Ishikawa (cell line): ENCODE measurements around the gene EIF6.

ENCODE experiments used
- CEBPB ChIP-seq: IDR thresholded peaks from 2 replicates; pipeline ENCODE4 v1.6.1; 2012
- CREB1 ChIP-seq: IDR thresholded peaks from 2 replicates; pipeline ENCODE4 v1.6.1; 2012; ENCODE audit warnings: low read depth
- EGR1 ChIP-seq: IDR thresholded peaks from 2 replicates; pipeline ENCODE4 v1.6.1; 2012
- EP300 ChIP-seq: IDR thresholded peaks from 2 replicates; pipeline ENCODE4 v1.6.1; 2012; ENCODE audit warnings: borderline replicate concordance
- FOXM1 ChIP-seq: IDR thresholded peaks from 2 replicates; pipeline ENCODE4 v1.6.1; 2012; ENCODE audit warnings: low read depth, borderline replicate concordance
- NFIC ChIP-seq: IDR thresholded peaks from 2 replicates; pipeline ENCODE4 v1.6.1; 2012
- TAF1 ChIP-seq: IDR thresholded peaks from 2 replicates; pipeline ENCODE4 v1.6.1; 2012; ENCODE audit warnings: low read depth, mild to moderate bottlenecking
- TCF12 ChIP-seq: IDR thresholded peaks from 2 replicates; pipeline ENCODE4 v1.6.1; 2012; ENCODE audit warnings: low read depth
- TEAD4 ChIP-seq: IDR thresholded peaks from 2 replicates; pipeline ENCODE4 v1.6.1; 2012
- YY1 ChIP-seq: IDR thresholded peaks from 2 replicates; pipeline ENCODE4 v1.6.1; 2012; ENCODE audit warnings: low read depth
- ZBTB7A ChIP-seq: IDR thresholded peaks from 2 replicates; pipeline ENCODE4 v1.6.1; 2012; ENCODE audit warnings: low read depth
- TF ChIP-seq, protein P1 (sequence below): IDR thresholded peaks from 2 replicates; pipeline ENCODE4 v1.6.1; 2012
- TF ChIP-seq, protein P2 (sequence below): IDR thresholded peaks from 2 replicates; pipeline ENCODE4 v1.6.1; 2012
- TF ChIP-seq, protein P3 (sequence below): IDR thresholded peaks from 2 replicates; pipeline ENCODE4 v1.6.1; 2012; ENCODE audit warnings: low read depth, mild to moderate bottlenecking

DNA sequence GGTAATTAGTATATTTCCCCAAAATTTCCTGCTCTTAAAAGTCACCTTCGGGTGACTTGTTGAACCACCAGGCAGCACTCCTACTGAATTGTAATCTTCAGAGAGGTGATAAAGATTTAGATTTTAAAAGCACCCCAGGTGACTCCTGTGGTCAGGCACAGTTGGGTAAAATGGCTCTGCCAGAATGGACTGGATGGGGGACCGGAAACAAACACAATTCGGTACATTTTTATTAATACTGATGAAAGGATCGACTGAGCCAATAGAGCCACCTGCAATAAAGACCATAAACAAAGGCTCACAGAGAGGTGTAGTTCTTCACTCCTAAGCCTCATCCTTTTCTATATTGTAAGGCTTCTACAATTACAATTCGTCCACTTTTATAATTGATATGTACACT is 27.2 kb upstream of the EIF6 start:
- TF ChIP-seq, protein P1, sequence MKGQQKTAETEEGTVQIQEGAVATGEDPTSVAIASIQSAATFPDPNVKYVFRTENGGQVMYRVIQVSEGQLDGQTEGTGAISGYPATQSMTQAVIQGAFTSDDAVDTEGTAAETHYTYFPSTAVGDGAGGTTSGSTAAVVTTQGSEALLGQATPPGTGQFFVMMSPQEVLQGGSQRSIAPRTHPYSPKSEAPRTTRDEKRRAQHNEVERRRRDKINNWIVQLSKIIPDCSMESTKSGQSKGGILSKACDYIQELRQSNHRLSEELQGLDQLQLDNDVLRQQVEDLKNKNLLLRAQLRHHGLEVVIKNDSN: no peak
- TF ChIP-seq, protein P2, sequence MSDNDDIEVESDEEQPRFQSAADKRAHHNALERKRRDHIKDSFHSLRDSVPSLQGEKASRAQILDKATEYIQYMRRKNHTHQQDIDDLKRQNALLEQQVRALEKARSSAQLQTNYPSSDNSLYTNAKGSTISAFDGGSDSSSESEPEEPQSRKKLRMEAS: no peak
- TF ChIP-seq, protein P3, sequence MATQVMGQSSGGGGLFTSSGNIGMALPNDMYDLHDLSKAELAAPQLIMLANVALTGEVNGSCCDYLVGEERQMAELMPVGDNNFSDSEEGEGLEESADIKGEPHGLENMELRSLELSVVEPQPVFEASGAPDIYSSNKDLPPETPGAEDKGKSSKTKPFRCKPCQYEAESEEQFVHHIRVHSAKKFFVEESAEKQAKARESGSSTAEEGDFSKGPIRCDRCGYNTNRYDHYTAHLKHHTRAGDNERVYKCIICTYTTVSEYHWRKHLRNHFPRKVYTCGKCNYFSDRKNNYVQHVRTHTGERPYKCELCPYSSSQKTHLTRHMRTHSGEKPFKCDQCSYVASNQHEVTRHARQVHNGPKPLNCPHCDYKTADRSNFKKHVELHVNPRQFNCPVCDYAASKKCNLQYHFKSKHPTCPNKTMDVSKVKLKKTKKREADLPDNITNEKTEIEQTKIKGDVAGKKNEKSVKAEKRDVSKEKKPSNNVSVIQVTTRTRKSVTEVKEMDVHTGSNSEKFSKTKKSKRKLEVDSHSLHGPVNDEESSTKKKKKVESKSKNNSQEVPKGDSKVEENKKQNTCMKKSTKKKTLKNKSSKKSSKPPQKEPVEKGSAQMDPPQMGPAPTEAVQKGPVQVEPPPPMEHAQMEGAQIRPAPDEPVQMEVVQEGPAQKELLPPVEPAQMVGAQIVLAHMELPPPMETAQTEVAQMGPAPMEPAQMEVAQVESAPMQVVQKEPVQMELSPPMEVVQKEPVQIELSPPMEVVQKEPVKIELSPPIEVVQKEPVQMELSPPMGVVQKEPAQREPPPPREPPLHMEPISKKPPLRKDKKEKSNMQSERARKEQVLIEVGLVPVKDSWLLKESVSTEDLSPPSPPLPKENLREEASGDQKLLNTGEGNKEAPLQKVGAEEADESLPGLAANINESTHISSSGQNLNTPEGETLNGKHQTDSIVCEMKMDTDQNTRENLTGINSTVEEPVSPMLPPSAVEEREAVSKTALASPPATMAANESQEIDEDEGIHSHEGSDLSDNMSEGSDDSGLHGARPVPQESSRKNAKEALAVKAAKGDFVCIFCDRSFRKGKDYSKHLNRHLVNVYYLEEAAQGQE: no peak
- TF ChIP-seq EP300: no peak
- no peak for TF ChIP-seq CREB1
- no peak for TF ChIP-seq TAF1
- no peak for TF ChIP-seq NFIC
- TF ChIP-seq YY1: no peak
- no peak for TF ChIP-seq CEBPB
- TF ChIP-seq FOXM1: no peak
- no peak for TF ChIP-seq EGR1
- no peak for TF ChIP-seq TEAD4
- TF ChIP-seq ZBTB7A: no peak
- TF ChIP-seq TCF12: no peak
